Esophagus muscularis mucosa (tissue), 3 donors: ENCODE results near the gene MUC20.
"Not testable (repeated sequence)": the region's sequence is repeated elsewhere in the genome, so short reads cannot be mapped to it uniquely, and the experiment has no call there.

ENCODE experiments used
- CTCF ChIP-seq, 3 experiments: fragments of 200-600 bp in 2 of 3; fragments of 450-650 bp in 1 of 3; sonication (generic) in 2 of 3; IDR thresholded peaks; one replicate each; pipeline ENCODE4 v1.5.1; 2017 to 2019; ENCODE audit warnings: antibody characterized with exemption in 3 of 3, mild to moderate bottlenecking in 2 of 3, moderate library complexity in 1 of 3
- POLR2A ChIP-seq: fragments of 450-650 bp; IDR thresholded peaks from one replicate; pipeline ENCODE4 v1.6.1; 2017; ENCODE audit warnings: antibody characterized with exemption, moderate library complexity, mild to moderate bottlenecking, low read depth

- not testable (repeated sequence) for TF ChIP-seq CTCF (IDR thresholded peaks at IDR 0.05); POLR2A
Observed at GRCh38 chr3:195720831-195721506, at the start of gene MUC20.
